GM12865 (cell line): Measurements from ENCODE around the gene PRICKLE4.

Experiments used
- DNase-seq: peaks from one replicate; pipeline ENCODE4 v3.0.0; 2010; ENCODE audit warnings: low read depth
- H3K4me3 ChIP-seq: 2 replicates; pipeline ENCODE4 v1.5.1; 2011; ENCODE audit warnings: mild to moderate bottlenecking, low read depth, low read length, control low read depth
- TF ChIP-seq, protein P1 (sequence below): IDR thresholded peaks from 2 replicates; pipeline ENCODE4 v1.5.1; 2011; ENCODE audit warnings: low read length, control low read depth, low read depth, inconsistent platforms; ENCODE audit not compliant: insufficient read depth; ENCODE audit errors: missing control alignments

PRICKLE4 gene

DNA sequence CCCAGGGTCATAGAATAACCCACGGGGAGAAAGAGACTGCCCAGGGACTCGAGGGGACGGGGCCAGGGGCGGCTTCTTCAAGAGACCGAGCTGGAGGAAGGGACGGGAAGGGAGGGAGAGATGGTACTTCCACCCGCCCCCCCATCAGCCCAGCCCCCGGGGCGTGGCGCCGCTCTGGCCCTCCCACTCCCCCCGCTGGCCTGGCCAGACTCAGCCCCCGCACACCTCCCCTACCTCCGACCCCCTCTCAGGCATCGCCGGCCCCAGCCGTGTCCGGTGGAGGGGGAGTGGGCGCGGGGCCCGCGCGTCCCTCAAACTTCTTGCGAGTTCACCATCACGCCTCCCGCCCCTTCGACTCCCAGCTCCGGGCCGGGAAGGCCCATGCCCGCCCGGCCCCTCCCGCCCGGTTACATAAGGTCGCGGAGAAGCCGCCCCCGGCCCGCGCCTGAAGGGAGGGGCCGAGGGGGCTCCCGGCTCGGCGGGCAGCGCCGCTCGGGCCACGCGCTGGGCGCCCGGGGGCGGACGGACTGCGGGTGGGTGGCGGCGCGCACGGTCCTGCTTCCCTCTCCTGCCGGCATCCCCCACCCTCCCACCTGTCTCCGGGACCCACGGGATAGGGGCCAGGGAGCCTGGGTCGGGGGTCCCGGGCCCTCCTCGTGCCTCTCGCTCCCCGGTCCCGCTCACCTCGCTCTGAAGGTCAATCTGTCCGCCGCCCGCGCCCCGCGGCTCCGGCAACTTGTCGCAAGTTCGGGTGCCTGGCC is 45.7 kb upstream of the PRICKLE4 start:
- peak overlapping the region; percentile 83 for H3K4me3 ChIP-seq
- TF ChIP-seq, protein P1, sequence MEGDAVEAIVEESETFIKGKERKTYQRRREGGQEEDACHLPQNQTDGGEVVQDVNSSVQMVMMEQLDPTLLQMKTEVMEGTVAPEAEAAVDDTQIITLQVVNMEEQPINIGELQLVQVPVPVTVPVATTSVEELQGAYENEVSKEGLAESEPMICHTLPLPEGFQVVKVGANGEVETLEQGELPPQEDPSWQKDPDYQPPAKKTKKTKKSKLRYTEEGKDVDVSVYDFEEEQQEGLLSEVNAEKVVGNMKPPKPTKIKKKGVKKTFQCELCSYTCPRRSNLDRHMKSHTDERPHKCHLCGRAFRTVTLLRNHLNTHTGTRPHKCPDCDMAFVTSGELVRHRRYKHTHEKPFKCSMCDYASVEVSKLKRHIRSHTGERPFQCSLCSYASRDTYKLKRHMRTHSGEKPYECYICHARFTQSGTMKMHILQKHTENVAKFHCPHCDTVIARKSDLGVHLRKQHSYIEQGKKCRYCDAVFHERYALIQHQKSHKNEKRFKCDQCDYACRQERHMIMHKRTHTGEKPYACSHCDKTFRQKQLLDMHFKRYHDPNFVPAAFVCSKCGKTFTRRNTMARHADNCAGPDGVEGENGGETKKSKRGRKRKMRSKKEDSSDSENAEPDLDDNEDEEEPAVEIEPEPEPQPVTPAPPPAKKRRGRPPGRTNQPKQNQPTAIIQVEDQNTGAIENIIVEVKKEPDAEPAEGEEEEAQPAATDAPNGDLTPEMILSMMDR, result no peak
- peak; percentile 92 for DNase-seq

- peak; percentile 93 for DNase-seq
- H3K4me3 ChIP-seq, result peak within 1 kb of the TSS; percentile 83
- TF ChIP-seq, protein P1, result peak; percentile 90
Observed at GRCh38 chr6:41735427-41736185, 45.0 kb upstream of the PRICKLE4 start, which contains the start of gene TFEB. TFEB (minus strand) TSS chr6:41735608; CDS start chr6:41691213, 44,395 bp downstream.

GRCh38 chr6:41736186-41736733 is 44.3 kb upstream of the PRICKLE4 start:
- no peak for DNase-seq
- no peak overlapping the region for H3K4me3 ChIP-seq
- TF ChIP-seq, protein P1, result no peak

DNA sequence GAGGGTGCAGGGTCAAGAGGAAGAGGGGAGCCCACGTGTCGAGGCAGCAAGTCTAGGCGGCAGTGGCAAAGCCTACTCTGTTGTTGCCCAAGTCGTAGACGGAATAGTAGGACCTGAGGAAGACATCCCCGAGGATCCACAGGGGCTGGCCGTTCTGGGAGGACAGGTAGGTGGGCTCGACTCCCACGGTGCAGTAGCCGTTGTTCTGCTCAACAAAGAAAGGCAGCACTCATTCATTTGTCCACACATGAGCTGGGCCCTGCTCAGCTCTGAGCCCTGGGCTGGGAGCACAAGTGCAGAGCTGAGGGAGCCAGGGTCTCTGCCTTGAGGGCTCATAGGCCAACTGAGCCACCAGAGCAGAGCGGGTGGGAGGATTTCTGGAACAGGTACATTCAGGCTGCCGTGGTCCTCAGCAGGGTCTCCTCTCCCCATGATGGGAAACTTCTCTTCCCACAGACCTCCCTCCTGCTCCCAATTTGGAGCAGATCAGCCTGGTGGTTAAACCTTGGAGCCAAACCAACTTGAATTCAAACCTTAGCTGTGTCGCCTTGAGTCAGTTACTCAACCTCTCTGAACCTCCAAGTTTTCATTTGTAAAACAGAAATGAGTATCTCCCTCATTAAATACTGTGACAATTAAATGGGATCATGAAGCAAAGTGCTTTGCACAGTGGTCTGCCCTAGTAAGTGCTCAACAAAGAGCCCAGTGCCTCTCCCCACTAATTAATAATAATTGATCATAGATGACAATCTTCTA is 43.6 kb upstream of the PRICKLE4 start:
- TF ChIP-seq, protein P1, result no peak
- H3K4me3 ChIP-seq, result no peak overlapping the region
- no peak for DNase-seq

GRCh38 chr6:41737591-41738130 is 42.9 kb upstream of the PRICKLE4 start:
- TF ChIP-seq, protein P1, result no peak
- no peak overlapping the region for H3K4me3 ChIP-seq
- no peak for DNase-seq

DNA sequence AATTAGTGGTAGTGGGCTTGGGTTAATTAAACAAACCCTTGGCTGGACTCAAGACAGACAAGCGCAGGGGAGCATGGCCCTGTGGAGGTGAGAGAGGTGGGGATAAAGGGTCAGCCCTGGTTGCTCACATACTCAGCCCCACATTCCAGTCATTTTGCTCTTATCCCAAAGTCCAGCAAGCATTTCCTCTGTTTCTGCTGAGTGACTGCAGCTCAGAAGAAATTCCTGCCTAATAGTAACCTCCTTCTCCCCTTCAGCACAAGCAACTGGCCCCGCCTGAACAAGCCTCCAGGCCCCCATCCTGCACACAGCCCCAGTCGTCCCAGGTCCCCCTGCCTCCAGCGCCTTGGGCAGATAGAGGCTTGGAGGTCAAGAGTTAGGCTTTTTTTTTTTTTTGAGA is 41.5 kb upstream of the PRICKLE4 start:
- no peak for DNase-seq
- H3K4me3 ChIP-seq, result no peak overlapping the region
- TF ChIP-seq, protein P1, result no peak
